ENCODE results near the gene MAP3K6.
A peak's percentile ranks its signal among the peaks of the same experiment; 100 is the strongest.
"Not testable (repeated sequence)": the region's sequence is repeated elsewhere in the genome, so short reads cannot be mapped to it uniquely, and the experiment has no call there.

MAP3K6 gene

GRCh38 chr1:27398405-27399149 is 31.8 kb upstream of the MAP3K6 start:
- no peak for DNase-seq (ENCODE audit: low read depth in 2 of 3, low spot score in 2 of 3)

GRCh38 chr1:27397749-27398148 is 31.0 kb upstream of the MAP3K6 start:
- no peak for DNase-seq (ENCODE audit: low read depth in 2 of 3, low spot score in 2 of 3)

GRCh38 chr1:27397110-27397509 is 30.3 kb upstream of the MAP3K6 start:
- DNase-seq (ENCODE audit: low read depth in 2 of 3, low spot score in 2 of 3) = no peak

GRCh38 chr1:27395441-27396195 is 28.9 kb upstream of the MAP3K6 start:
- peak; percentile 52 to 69 (median 60) for DNase-seq (ENCODE audit: low read depth in 2 of 3, low spot score in 2 of 3)

GRCh38 chr1:27394925-27395324 is 28.2 kb upstream of the MAP3K6 start:
- no peak for DNase-seq (ENCODE audit: low read depth in 2 of 3, low spot score in 2 of 3)

- DNase-seq (ENCODE audit: low read depth in 2 of 3, low spot score in 2 of 3) = no peak
Observed at GRCh38 chr1:27394282-27394658, 27.5 kb upstream of the MAP3K6 start.

GRCh38 chr1:27393641-27394281 is 27.0 kb upstream of the MAP3K6 start:
- no peak for DNase-seq (ENCODE audit: low read depth in 2 of 3, low spot score in 2 of 3)

- no peak for DNase-seq (ENCODE audit: low read depth in 2 of 3, low spot score in 2 of 3)
Observed at GRCh38 chr1:27392778-27393635, 26.2 kb upstream of the MAP3K6 start.

- peak; percentile 90 to 92 (median 92) for DNase-seq (ENCODE audit: low read depth in 2 of 3, low spot score in 2 of 3)
Observed at GRCh38 chr1:27392096-27392777, 25.5 kb upstream of the MAP3K6 start, which contains the start of gene GPR3. GPR3 (plus strand) TSS chr1:27392622; CDS start chr1:27393799, 1,177 bp downstream.

GRCh38 chr1:27391511-27392095 is 24.8 kb upstream of the MAP3K6 start:
- DNase-seq (ENCODE audit: low read depth in 2 of 3, low spot score in 2 of 3) = no peak

- peak in 1 of 3 experiments; percentile 55 for DNase-seq (ENCODE audit: low read depth in 2 of 3, low spot score in 2 of 3)
Observed at GRCh38 chr1:27388337-27389005, 21.7 kb upstream of the MAP3K6 start.

- not testable (repeated sequence) for DNase-seq (ENCODE audit: low read depth in 2 of 3, low spot score in 2 of 3)
Observed at GRCh38 chr1:27384797-27385196, 18.0 kb upstream of the MAP3K6 start.

- DNase-seq (ENCODE audit: low read depth in 2 of 3, low spot score in 2 of 3) = no peak
Observed at GRCh38 chr1:27383661-27384060, 16.9 kb upstream of the MAP3K6 start.

GRCh38 chr1:27383039-27383605 is 16.4 kb upstream of the MAP3K6 start, which contains the start of gene CD164L2:
CD164L2 (minus strand) TSS chr1:27383333; CDS start chr1:27383239, 94 bp downstream.
- DNase-seq (ENCODE audit: low read depth in 2 of 3, low spot score in 2 of 3) = no peak

- no peak for DNase-seq (ENCODE audit: low read depth in 2 of 3, low spot score in 2 of 3)
Observed at GRCh38 chr1:27381969-27382762, 15.4 kb upstream of the MAP3K6 start.

- DNase-seq (ENCODE audit: low read depth in 2 of 3, low spot score in 2 of 3) = no peak
Observed at GRCh38 chr1:27380766-27381733, 14.3 kb upstream of the MAP3K6 start.

GRCh38 chr1:27380224-27380623 is 13.5 kb upstream of the MAP3K6 start:
- no peak for DNase-seq (ENCODE audit: low read depth in 2 of 3, low spot score in 2 of 3)

All from activated CD8-positive, alpha-beta memory T cell treated with anti-CD3 and anti-CD28 coated beads for 48 hours (primary cell).